BJ (cell line): ENCODE data around the gene PTGES. TPM values are rescaled to one million over a fixed set of nuclear protein-coding genes. Genes with fewer than 3 reads are reported as not detected.

Source experiments
- CTCF ChIA-PET: fragments of 350-600 bp; formaldehyde crosslinking; extraction: SDS; loops from one replicate; lab custom pipeline; 2021; ENCODE audit warnings: antibody characterized with exemption, inconsistent platforms; lab: Yijun Ruan, JAX
- POLR2A ChIA-PET: fragments of 300-600 bp; sonication (Branson Sonifier 250); formaldehyde crosslinking; extraction: SDS; loops from one replicate; lab custom pipeline; 2021; ENCODE audit warnings: antibody characterized with exemption; lab: Charles Lee
- DNase-seq: peaks from one replicate; pipeline ENCODE4 v3.0.0-alpha.2; 2011; ENCODE audit warnings: low read depth
- H3K27me3 ChIP-seq: 2 replicates; pipeline ENCODE4 v1.6.0; 2011; ENCODE audit warnings: low read length; ENCODE audit not compliant: control insufficient read depth, insufficient read depth
- H3K36me3 ChIP-seq: 2 replicates; pipeline ENCODE4 v1.5.1; 2011; ENCODE audit warnings: low read length; ENCODE audit not compliant: control insufficient read depth, insufficient read depth
- H3K4me3 ChIP-seq: 2 replicates; pipeline ENCODE4 v1.5.1; 2011; ENCODE audit warnings: low read depth, mild to moderate bottlenecking, control low read depth, low read length
- CTCF ChIP-seq: IDR thresholded peaks from 2 replicates; pipeline ENCODE4 v1.5.1; 2011; ENCODE audit warnings: low read depth, mild to moderate bottlenecking, control low read depth, inconsistent platforms, low read length, moderate library complexity; ENCODE audit not compliant: insufficient read depth
- polyA plus RNA-seq: library from polyadenylated mRNA; depleted of rRNA; stranded (reverse); fragments of >200 nt; gene quantifications from 2 replicates; pipeline ENCODE4 v1.2.3, GENCODE V29; 2011

Gene PTGES
- polyA plus RNA-seq, 1 experiment = 16.4 TPM

DNA sequence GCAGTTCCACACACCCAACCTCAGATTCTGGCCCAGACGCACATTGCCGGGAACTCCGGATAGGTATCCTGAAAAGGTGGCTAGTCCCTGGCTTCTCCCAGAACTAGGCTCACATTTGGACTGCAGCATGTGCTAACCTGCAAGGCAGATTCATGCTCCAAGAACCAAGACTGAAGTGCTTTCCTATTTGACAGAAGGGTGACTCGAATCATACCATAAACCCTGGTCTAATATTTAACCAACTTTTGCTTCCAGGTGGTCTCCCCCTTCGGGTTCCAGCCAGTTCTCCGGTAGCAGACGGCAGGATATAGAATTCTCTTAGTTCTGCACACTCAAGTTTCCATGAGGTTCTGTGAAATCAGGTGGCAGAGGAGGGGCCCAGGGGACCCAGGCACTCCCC, 7.6 kb downstream of the PTGES start:
- TF ChIP-seq CTCF = no peak
- CTCF ChIA-PET = interaction anchor here (0.6 kb wide), 1 partner anchor 90 kb away, joined by 3 read pairs; the partner anchor contains the start of gene C9orf78
- no peak for DNase-seq
- H3K27me3 ChIP-seq = no peaks in the 10 kb centered on the region
- H3K4me3 ChIP-seq = no peak overlapping the region
- H3K36me3 ChIP-seq = peaks cover 1% of the 10 kb centered on the region
- POLR2A ChIA-PET = no interaction called here

DNA sequence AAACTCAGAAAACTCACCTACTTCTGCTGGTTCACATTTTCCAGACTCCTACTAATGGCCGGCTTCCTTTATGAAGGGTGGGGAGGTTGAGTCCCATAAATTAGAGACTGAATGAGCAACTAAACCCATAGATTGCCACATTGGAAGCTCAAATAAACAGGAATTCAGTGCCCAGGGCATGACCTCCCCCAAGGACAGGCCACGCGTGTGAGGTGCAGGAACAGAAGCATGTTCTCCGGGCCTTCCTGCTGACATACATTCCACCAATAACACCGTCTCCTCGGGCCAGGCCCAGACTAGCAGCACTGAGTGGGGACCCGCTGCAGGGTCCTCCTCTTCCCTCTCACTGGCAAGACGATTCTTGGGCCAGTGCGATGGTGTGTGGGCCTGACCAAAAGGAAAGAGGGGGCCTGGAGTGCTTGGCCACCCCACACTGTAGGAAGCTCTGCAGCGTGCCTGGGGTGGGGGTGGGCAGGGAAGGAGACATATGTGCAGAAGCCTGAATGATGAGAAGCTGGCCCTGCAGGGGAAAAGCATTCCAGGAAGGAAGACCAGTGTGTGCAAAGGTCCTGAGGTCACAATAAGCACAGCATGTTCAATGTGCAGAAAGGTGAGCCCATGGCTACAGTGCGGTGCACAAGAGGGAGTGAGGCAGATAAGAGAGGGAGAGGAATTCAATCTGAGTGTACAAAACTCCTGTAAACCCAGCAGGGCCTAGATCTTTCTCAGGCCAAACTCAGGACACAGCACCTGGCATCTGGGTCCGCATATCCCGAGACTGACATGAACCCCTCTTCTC, 12.0 kb downstream of the PTGES start:
- Histone ChIP-seq H3K36me3 (no peaks in the 10 kb centered on the region; the same call in 1 of the 2 replicates), H3K4me3 (no peak overlapping the region), H3K27me3 (no peaks in the 10 kb centered on the region)
- POLR2A ChIA-PET = no interaction called here
- CTCF ChIA-PET = interaction anchor here (1.5 to 6.1 kb wide), 4 partner anchors 11 to 50 kb away, joined by 3 to 172 read pairs (median 12); partner anchors contain the start of gene PTGES
- TF ChIP-seq CTCF = no peak
- no peak for DNase-seq

DNA sequence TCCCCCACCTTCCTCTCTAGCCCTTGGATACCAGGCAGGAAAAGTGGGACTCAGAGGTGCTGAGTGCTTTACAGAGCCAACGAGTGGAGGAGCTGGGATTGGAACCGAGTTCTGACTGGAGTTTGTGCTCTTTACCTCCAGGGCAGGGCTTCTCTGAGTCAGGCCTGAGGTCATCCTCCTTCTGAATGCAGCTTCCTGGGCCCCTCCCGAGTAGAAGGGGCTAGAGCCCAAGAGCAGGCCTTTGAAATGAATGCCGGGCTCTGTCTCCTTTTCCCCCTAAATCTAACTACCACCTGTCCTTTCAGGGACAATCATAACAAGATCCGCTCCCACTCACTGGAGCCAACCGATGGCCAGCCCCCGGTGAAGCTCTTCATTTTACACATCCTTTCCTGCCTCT, 12.7 kb downstream of the PTGES start:
- POLR2A ChIA-PET = no interaction called here
- no peak for TF ChIP-seq CTCF
- Histone ChIP-seq H3K36me3 (no peaks in the 10 kb centered on the region; the same call in 1 of the 2 replicates), H3K4me3 (no peak overlapping the region), H3K27me3 (no peaks in the 10 kb centered on the region)
- CTCF ChIA-PET = interaction anchor here (1.5 to 6.1 kb wide), 4 partner anchors 12 to 50 kb away, joined by 3 to 172 read pairs (median 12); partner anchors contain the start of gene PTGES
- no peak for DNase-seq

- ChIA-PET CTCF (interaction anchor here (1.5 to 6.1 kb wide), 6 partner anchors 10 to 97 kb away, joined by 3 to 172 read pairs (median 16); partner anchors contain the start of genes ASB6 and PTGES), POLR2A (no interaction called here)
- H3K27me3 ChIP-seq = no peaks in the 10 kb centered on the region
- no peaks in the 10 kb centered on the region; the same call in 1 of the 2 replicates for H3K36me3 ChIP-seq
- no peak overlapping the region for H3K4me3 ChIP-seq
- TF ChIP-seq CTCF = no peak
- DNase-seq = no peak
These were observed 13.4 kb downstream of the PTGES start for GRCh38 chr9:129739432-129739831.

- Histone ChIP-seq H3K27me3 (no peaks in the 10 kb centered on the region), H3K36me3 (no peaks in the 10 kb centered on the region; the same call in 1 of the 2 replicates), H3K4me3 (peak overlapping the region; percentile 37)
- DNase-seq = no peak
- peak; percentile 95 for TF ChIP-seq CTCF
- ChIA-PET CTCF (interaction anchor here (0.5 to 6.1 kb wide), 39 partner anchors 9 to 608 kb away, joined by 3 to 172 read pairs (median 5); partner anchors contain the start of genes ASB6 and PTGES), POLR2A (interaction anchor here (0.6 to 0.7 kb wide), 3 partner anchors 11 to 77 kb away, joined by 4 read pairs; no protein-coding TSS in a partner anchor)
These were observed 15.2 kb downstream of the PTGES start for GRCh38 chr9:129737479-129738274.
